ACC112 (cell line): ENCODE data around the gene AP3B2.
A peak's percentile ranks its signal among the peaks of the same experiment; 100 is the strongest.
"Not testable (repeated sequence)": the region's sequence is repeated elsewhere in the genome, so short reads cannot be mapped to it uniquely, and the experiment has no call there.

ENCODE experiments used
- H2AFZ ChIP-seq: fragments of 200-600 bp; sonication (generic); one replicate; pipeline ENCODE4 v1.6.0; 2017; ENCODE audit warnings: antibody characterized with exemption, low read length; ENCODE audit not compliant: unreplicated experiment
- H3K27ac ChIP-seq: fragments of 200-600 bp; sonication (generic); 2 replicates; pipeline ENCODE4 v1.5.1; 2014; ENCODE audit warnings: low read depth, mild to moderate bottlenecking, antibody characterized with exemption, low read length, moderate library complexity
- H3K27me3 ChIP-seq: fragments of 200-600 bp; sonication (generic); 2 replicates; pipeline ENCODE4 v1.6.1; 2014; ENCODE audit warnings: mild to moderate bottlenecking, antibody characterized with exemption, low read length, moderate library complexity, mixed read lengths; ENCODE audit not compliant: insufficient read depth
- H3K36me3 ChIP-seq: fragments of 200-600 bp; sonication (generic); 2 replicates; pipeline ENCODE4 v1.6.1; 2016; ENCODE audit warnings: mild to moderate bottlenecking, antibody characterized with exemption, low read length, moderate library complexity, mixed read lengths; ENCODE audit not compliant: insufficient read depth
- H3K4me1 ChIP-seq: fragments of 200-600 bp; sonication (generic); one replicate; pipeline ENCODE4 v1.6.1; 2016; ENCODE audit warnings: low read length, mixed read lengths; ENCODE audit not compliant: insufficient read depth, unreplicated experiment, control insufficient read depth
- H3K4me3 ChIP-seq: fragments of 200-600 bp; sonication (generic); 2 replicates; pipeline ENCODE4 v1.5.1; 2014; ENCODE audit warnings: mild to moderate bottlenecking, low read depth, low read length
- H3K79me2 ChIP-seq: fragments of 200-600 bp; sonication (generic); one replicate; pipeline ENCODE4 v1.6.0; 2016; ENCODE audit warnings: low read length; ENCODE audit not compliant: control insufficient read depth, unreplicated experiment, insufficient read depth

Gene AP3B2

GRCh38 chr15:82731527-82731926 is 21.9 kb upstream of the AP3B2 start:
- H3K27ac ChIP-seq, result no peak overlapping the region
- no peak overlapping the region for H3K4me3 ChIP-seq
- no peak overlapping the region for H2AFZ ChIP-seq
- no peaks in the 10 kb centered on the region for H3K4me1 ChIP-seq
- H3K79me2 ChIP-seq, result no peaks in the 10 kb centered on the region
- no peaks in the 10 kb centered on the region for H3K36me3 ChIP-seq
- no peaks in the 10 kb centered on the region for H3K27me3 ChIP-seq

- Histone ChIP-seq H3K4me3 (no peak overlapping the region), H3K27me3 (no peaks in the 10 kb centered on the region), H3K36me3 (no peaks in the 10 kb centered on the region), H3K27ac (no peak overlapping the region), H2AFZ (no peak overlapping the region), H3K79me2 (no peaks in the 10 kb centered on the region), H3K4me1 (no peaks in the 10 kb centered on the region)
Measured at GRCh38 chr15:82730022-82730530, 20.4 kb upstream of the AP3B2 start.

- H3K79me2 ChIP-seq, result no peaks in the 10 kb centered on the region
- no peak overlapping the region for H3K27ac ChIP-seq
- H3K4me1 ChIP-seq, result no peaks in the 10 kb centered on the region
- no peaks in the 10 kb centered on the region for H3K27me3 ChIP-seq
- H2AFZ ChIP-seq, result no peak overlapping the region
- H3K36me3 ChIP-seq, result no peaks in the 10 kb centered on the region
- no peak overlapping the region for H3K4me3 ChIP-seq
Measured at GRCh38 chr15:82726816-82727215, 17.1 kb upstream of the AP3B2 start.

- Histone ChIP-seq H3K27me3 (peaks cover 46% of the 10 kb centered on the region), H3K4me1 (peaks cover 3% of the 10 kb centered on the region), H3K4me3 (no peak overlapping the region), H2AFZ (no peak overlapping the region), H3K79me2 (no peaks in the 10 kb centered on the region), H3K27ac (no peak overlapping the region), H3K36me3 (no peaks in the 10 kb centered on the region)
Measured at GRCh38 chr15:82715003-82715402, 5.3 kb upstream of the AP3B2 start.

GRCh38 chr15:82714016-82714415 is 4.3 kb upstream of the AP3B2 start:
- H3K36me3 ChIP-seq, result no peaks in the 10 kb centered on the region

GRCh38 chr15:82712036-82712435 is 2.4 kb upstream of the AP3B2 start:
- Histone ChIP-seq H3K79me2 (no peaks in the 10 kb centered on the region), H3K4me1 (peaks cover 3% of the 10 kb centered on the region), H3K4me3 (no peak overlapping the region), H2AFZ (no peak overlapping the region), H3K27me3 (peaks cover 36% of the 10 kb centered on the region; the same call in 1 of the 2 replicates), H3K27ac (no peak overlapping the region), H3K36me3 (no peaks in the 10 kb centered on the region)

More at GRCh38 chr15:82714016-82714415, 4.3 kb upstream of the AP3B2 start:
- H3K4me3 ChIP-seq, result no peak overlapping the region
- no peak overlapping the region for H2AFZ ChIP-seq
- H3K27ac ChIP-seq, result no peak overlapping the region
- H3K79me2 ChIP-seq, result no peaks in the 10 kb centered on the region
- H3K27me3 ChIP-seq, result peaks cover 36% of the 10 kb centered on the region
- H3K4me1 ChIP-seq, result peaks cover 3% of the 10 kb centered on the region

- no peak overlapping the region for H3K4me3 ChIP-seq
- no peaks in the 10 kb centered on the region for H3K79me2 ChIP-seq
- H3K36me3 ChIP-seq, result no peaks in the 10 kb centered on the region
- no peak overlapping the region for H3K27ac ChIP-seq
- peaks cover 3% of the 10 kb centered on the region for H3K4me1 ChIP-seq
- no peak overlapping the region for H2AFZ ChIP-seq
- H3K27me3 ChIP-seq, result peaks cover 36% of the 10 kb centered on the region; the same call in 1 of the 2 replicates
Measured at GRCh38 chr15:82710926-82711490, 1.3 kb upstream of the AP3B2 start.

GRCh38 chr15:82710208-82710555 is 507 bp upstream of the AP3B2 start:
- H3K36me3 ChIP-seq, result no peaks in the 10 kb centered on the region
- no peak overlapping the region for H3K27ac ChIP-seq
- H2AFZ ChIP-seq, result peak overlapping the region; percentile 98
- H3K27me3 ChIP-seq, result peaks cover 33% of the 10 kb centered on the region; the same call in 1 of the 2 replicates
- H3K79me2 ChIP-seq, result no peaks in the 10 kb centered on the region
- H3K4me1 ChIP-seq, result peaks cover 3% of the 10 kb centered on the region
- H3K4me3 ChIP-seq, result peak overlapping the region; percentile 96

GRCh38 chr15:82709081-82709420 is 624 bp downstream of the AP3B2 start:
- Histone ChIP-seq H2AFZ (peak overlapping the region; percentile 38), H3K27me3 (peaks cover 27% of the 10 kb centered on the region; the same call in 1 of the 2 replicates), H3K36me3 (no peaks in the 10 kb centered on the region), H3K27ac (no peak overlapping the region), H3K4me3 (peak overlapping the region; percentile 96), H3K4me1 (peaks cover 3% of the 10 kb centered on the region), H3K79me2 (no peaks in the 10 kb centered on the region)

GRCh38 chr15:82705856-82706255 is 3.8 kb downstream of the AP3B2 start:
- not testable (repeated sequence) for H3K4me3 ChIP-seq, H3K79me2 ChIP-seq, H3K36me3 ChIP-seq, H3K4me1 ChIP-seq, H2AFZ ChIP-seq, H3K27ac ChIP-seq
- H3K27me3 ChIP-seq, result peaks cover 22% of the 10 kb centered on the region

- Histone ChIP-seq H3K36me3 (no peaks in the 10 kb centered on the region), H3K27me3 (peaks cover 27% of the 10 kb centered on the region), H3K79me2 (no peaks in the 10 kb centered on the region), H3K4me3 (no peak overlapping the region), H3K4me1 (no peaks in the 10 kb centered on the region), H2AFZ (no peak overlapping the region), H3K27ac (no peak overlapping the region)
Measured at GRCh38 chr15:82699726-82700125, 9.9 kb downstream of the AP3B2 start.
